T follicular helper cell (primary cell): Measurements from ENCODE around the gene PTPRF.
A peak's percentile ranks its signal among the peaks of the same experiment; 100 is the strongest.
"Not testable (repeated sequence)": the region's sequence is repeated elsewhere in the genome, so short reads cannot be mapped to it uniquely, and the experiment has no call there.

Source experiments
- DNase-seq: peaks from one replicate; pipeline ENCODE4 v3.0.0-alpha.2; 2020; ENCODE audit warnings: low read depth

PTPRF gene

GRCh38 chr1:43625063-43625780 is 94.5 kb downstream of the PTPRF start:
- no peak for DNase-seq

- DNase-seq, result no peak
These were observed 101.5 kb downstream of the PTPRF start for GRCh38 chr1:43632135-43632670.

- no peak for DNase-seq
These were observed 104.0 kb downstream of the PTPRF start for GRCh38 chr1:43634721-43635120.

DNA sequence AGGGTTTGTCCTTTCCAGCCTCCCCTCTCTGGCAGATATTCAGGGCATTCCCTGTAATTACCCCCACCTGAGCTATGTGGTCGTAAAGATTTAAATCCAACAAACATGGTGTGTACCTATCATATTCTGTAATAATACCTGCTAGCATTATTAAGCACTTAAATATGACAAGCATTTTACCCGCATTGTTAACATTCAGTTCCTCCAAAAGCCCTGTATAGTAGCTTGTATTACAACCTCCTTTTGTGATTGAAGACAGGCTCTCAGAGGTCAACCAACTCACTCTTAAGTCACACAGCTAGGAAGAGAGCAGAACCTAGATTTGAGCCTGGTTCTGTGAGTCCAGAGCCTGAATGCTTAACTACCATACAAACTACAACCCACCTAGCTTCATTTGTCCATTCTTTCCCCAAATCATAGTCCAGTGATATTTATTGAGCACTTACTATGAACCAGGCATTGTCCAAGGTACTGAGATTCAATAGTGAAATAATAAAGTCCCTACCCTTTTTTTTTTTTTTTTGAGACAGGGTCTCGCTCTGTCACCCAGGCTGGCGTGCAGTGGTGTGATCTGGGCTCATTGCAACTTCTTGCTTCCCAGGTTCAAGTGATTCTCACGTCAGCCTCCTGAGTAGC is 105.4 kb downstream of the PTPRF start:
- DNase-seq, result no peak

DNA sequence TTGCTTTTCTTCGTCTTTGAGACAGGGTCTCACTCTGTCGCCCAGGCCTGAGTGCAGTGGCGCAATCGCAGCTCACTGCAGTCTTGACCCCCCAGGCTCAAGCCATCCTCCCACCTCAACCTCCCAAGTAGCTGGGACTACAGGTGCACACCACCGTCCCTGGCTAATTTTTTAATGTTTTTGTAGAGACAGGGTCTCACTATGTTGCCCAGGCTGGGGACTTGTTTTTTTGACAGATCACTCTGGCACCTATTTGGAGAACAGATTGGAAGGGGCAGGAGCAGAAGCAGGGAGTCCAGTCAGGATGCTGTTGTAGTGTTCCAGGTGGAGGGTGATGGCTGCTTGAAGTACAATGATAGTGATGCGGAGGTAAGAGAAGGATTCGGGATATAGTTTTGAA is 106.6 kb downstream of the PTPRF start:
- DNase-seq, result no peak

DNA sequence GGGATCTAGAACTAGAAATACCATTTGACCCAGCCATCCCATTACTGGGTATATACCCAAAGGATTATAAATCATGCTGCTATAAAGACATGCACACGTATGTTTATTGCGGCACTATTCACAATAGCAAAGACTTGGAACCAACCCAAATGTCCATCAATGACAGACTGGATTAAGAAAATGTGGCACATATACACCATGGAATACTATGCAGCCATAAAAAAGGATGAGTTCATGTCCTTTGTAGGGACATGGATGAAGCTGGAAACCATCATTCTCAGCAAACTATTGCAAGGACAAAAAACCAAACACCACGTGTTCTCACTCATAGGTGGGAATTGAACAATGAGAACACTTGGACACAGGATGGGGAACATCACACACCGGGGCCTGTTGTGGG is 107.7 kb downstream of the PTPRF start:
- not testable (repeated sequence) for DNase-seq

DNA sequence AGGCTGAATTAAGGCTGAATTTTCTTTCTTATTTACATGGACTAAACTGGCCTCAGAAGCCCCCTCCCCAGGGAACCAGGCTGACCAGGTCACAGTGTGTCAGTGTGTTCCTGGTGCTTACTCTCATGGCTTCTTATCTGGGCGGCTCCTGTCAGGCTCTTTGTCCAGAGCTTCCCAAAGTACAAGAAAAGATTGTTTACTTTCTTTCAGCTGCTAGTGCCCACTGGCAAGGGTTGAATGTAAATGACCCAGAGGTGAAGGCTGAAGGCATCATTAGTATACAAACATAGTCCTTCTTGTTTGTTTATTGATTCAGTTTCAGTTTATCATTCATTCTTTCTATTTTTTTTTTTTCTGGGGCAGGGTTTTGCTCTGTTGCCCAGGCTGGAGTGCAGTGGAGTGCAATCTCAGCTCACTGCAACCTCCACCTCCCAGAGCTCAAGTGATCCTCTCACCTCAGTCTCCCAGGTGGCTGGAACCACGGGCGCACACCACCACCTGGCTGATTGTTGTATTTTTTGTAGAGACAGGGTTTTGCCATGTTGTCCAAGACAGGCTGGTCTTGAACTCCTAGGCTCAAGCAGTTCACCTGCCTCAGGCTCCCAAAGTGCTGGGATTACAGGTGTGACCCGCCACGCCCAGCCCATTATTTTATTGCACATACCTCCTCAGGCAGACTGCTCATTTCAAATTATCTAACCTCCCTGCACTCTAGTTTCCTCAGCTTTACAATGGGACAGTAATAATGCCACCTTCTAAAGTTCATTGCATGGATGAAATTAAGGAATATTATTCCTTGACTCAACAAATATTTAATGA is 109.5 kb downstream of the PTPRF start:
- DNase-seq, result no peak

- DNase-seq, result no peak
These were observed 113.9 kb downstream of the PTPRF start for GRCh38 chr1:43644558-43644957.

DNA sequence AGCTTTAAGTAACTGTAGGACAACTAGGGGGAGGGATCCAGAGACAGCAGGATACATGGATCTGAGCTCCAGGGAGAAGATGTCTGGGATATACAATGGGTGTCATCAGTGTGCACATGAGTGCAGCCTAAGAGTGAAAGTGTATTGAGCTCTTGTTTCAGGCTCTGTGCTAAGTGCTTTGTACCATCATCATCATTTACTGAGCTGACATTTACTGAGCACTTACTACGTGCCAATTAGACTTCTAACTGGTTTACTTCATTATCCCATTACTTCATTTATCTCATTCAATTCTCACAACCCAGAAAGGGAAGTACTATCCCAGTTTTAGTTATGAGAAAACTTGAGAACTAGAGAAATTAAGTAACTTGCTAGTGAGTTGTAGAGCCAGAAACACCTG is 114.8 kb downstream of the PTPRF start:
- DNase-seq, result no peak

DNA sequence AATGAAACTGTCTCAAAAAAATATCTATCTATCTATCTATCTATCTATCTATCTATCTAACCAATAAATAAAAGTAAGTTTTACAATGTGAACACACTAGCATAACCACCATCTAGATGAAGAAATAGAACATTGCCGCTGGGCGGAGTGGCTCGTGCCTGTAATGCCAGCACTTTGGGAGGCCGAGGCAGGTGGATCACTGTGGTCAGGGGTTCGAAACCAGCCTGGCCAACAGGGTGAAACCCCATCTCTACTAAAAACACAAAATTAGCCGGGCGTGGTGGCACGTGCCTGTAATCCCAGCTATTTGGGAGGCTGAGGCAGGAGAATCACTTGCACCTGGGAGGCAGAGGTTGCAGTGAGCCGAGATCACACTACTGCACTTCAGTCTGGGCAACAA is 116.6 kb downstream of the PTPRF start:
- DNase-seq, result not testable (repeated sequence)

DNA sequence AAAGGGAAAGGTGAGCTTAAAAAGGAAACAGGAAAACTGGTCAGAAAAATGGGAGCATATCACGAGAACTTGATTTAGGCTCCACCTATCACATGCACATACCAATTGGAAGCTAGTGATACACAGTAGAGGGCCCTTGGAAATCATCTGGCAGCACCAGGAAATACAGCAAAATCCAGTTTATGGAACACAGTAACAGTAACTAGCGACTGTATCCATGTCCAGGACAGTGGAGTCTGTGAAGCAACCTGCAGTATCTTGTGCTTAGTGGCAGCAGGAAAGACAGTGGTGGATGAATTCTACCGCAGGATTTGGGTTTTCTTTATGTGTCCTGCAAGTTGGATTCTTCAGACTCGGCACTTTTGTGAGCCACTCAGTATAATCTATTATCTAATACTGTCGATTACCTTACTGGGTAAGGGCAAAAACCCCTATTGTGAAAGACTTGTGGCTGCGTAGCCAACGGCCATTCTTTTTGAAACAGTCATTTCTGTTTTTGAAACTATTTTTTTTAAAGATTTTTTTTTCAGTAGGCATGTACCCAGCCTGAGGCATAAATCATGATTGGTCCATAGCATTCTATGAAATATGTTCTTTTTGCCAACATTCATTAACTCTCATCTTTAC is 117.7 kb downstream of the PTPRF start:
- no peak for DNase-seq

GRCh38 chr1:43648876-43649477 is 118.3 kb downstream of the PTPRF start:
- DNase-seq, result no peak

GRCh38 chr1:43650310-43651085 is 119.8 kb downstream of the PTPRF start:
- DNase-seq, result peak; percentile 85

DNA sequence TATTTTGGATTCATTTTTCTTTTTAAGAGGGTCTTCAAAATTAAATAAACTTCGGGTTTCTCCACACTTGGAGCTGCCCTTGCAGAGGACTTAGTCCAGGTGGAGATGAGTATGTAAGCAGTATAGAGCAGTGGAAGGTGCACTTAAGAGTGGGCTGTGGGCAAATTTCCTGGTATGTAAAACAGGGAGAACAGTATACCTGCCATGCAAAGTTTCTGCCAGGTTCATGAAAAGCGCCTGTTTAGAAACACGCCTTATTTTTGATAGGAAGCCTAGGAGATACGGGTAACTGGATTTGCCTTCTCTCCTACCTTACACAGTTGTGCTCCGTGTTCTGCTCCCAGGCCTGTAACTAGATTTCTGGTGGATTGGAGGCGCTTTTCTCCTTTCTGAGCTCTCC is 120.5 kb downstream of the PTPRF start:
- no peak for DNase-seq

DNA sequence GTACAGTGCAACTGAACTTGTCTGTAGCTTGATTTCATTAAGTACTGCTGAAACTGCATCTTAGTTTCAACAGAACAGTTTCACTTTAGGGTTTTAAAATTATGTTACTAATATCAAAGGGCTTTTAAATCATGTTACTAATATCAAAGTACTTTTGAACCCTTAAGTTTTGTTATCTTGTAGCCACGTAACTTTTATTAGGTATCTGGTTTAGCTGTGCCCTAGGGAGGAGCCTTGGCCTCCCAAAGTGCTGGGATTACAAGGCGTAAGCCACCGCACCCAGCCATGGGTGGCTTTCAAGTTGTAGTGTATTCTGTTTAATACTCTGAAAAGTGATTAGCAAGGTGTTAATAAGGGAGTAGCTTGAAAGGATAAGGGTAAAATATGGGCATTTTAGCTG is 121.2 kb downstream of the PTPRF start:
- DNase-seq, result no peak

- DNase-seq, result no peak
These were observed 122.7 kb downstream of the PTPRF start for GRCh38 chr1:43653339-43653738.

- DNase-seq, result no peak
These were observed 123.2 kb downstream of the PTPRF start for GRCh38 chr1:43653893-43654292.

GRCh38 chr1:43655953-43656352 is 125.3 kb downstream of the PTPRF start:
- DNase-seq, result no peak

DNA sequence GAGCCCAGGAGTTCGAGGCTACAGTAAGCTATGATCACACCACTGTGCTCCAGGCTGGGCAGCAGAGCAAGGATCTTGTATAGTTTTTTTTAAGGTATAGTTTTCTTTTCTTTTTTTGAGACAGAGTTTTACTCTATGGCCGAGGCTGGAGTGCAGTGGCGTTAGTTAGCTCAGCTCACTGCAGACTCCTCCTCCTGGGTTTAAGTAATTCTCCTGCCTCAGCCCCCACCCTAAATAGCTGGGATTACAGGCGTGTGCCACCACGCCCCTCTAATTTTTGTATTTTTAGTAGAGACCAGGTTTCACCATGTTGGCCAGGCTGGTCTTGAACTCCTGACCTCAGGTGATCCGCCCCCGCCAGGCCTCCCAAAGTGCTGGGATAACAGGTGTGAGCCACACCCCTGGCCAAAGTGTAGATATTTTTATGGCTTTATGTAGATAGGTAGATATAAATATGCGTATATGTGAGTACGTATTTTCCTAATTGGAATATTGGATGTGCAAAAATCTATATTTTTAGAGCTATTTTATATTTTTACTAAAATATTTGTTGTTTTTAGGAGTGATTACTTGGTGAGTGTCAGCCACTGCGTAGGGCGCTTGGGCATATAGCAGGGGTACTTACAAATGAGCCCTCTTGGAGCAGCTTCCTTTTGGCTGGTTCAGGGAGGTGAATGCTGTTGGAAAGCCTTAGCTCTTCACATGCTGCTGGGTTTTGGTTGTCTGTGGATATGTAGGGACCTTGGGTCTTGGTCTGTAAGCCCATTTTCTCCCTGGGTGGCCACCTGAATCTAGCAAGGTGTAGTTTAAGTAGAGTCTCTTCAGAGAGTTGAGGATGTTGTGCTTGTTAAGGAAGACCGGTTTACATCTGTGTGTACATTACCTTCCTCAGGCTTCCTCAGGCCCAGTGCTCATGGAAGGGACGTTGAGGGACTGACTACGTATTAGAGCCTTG is 128.8 kb downstream of the PTPRF start:
- no peak for DNase-seq

- no peak for DNase-seq
These were observed 129.7 kb downstream of the PTPRF start for GRCh38 chr1:43660355-43660754.
